Heart right ventricle (tissue), 16 donors: ENCODE measurements around the gene SFXN3. TPM values are rescaled to one million over a fixed set of nuclear protein-coding genes. Genes with fewer than 3 reads are reported as not detected.
A peak's percentile ranks its signal among the peaks of the same experiment; 100 is the strongest.

Source experiments
- ATAC-seq, 8 donors: fragments of 200-7000 bp; cut with Tn5 transposase; one replicate each; pipeline ENCODE4 v1.9.1; 2020; ENCODE audit warnings: mild to moderate bottlenecking in 8 of 8, moderate library complexity in 8 of 8, moderate number of reproducible peaks in 1 of 8
- DNase-seq, 2 donors: peaks; one replicate each; pipeline ENCODE4 v3.0.0-alpha.2; 2020
- H3K27ac ChIP-seq, 10 donors: fragments of 200-600 bp; sonication (generic) in 2 of 10; one replicate each; pipeline versions ENCODE4 v1.5.0 to v1.8.0; 2020 to 2022; ENCODE audit warnings: mild to moderate bottlenecking in 3 of 10
- H3K27me3 ChIP-seq, 7 donors: fragments of 200-600 bp; one replicate each; pipeline ENCODE4 v1.8.0; 2021 to 2022; ENCODE audit warnings: mild to moderate bottlenecking in 2 of 7
- H3K36me3 ChIP-seq, 9 donors: fragments of 200-600 bp; sonication (generic) in 1 of 9; one replicate each; pipeline versions ENCODE4 v1.5.0 to v1.8.0; 2020 to 2022; ENCODE audit warnings: mild to moderate bottlenecking in 2 of 9
- H3K4me1 ChIP-seq, 9 donors: fragments of 200-600 bp; sonication (generic) in 1 of 9; one replicate each; pipeline versions ENCODE4 v1.5.0 to v1.8.0; 2020 to 2022; ENCODE audit warnings: mild to moderate bottlenecking in 4 of 9
- H3K4me3 ChIP-seq, 10 donors: fragments of 200-600 bp; sonication (generic) in 2 of 10; one replicate each; pipeline versions ENCODE4 v1.5.0 to v1.8.0; 2020 to 2022; ENCODE audit warnings: mild to moderate bottlenecking in 7 of 10, moderate library complexity in 2 of 10
- H3K9me3 ChIP-seq, 11 donors: fragments of 200-600 bp in 10 of 11; sonication (generic) in 2 of 11; one replicate each; pipeline versions ENCODE4 v1.5.0 to v1.8.0; 2013 to 2022; ENCODE audit warnings: mild to moderate bottlenecking in 2 of 11, control low read depth in 1 of 11, moderate library complexity in 1 of 11
- CTCF ChIP-seq, 9 donors: fragments of 200-600 bp; sonication (generic) in 2 of 9; IDR thresholded peaks; one replicate each; pipeline versions ENCODE4 v1.5.0 to v1.8.0; 2021 to 2022; ENCODE audit warnings: antibody characterized with exemption in 9 of 9, mild to moderate bottlenecking in 5 of 9, moderate library complexity in 1 of 9
- WGBS, 2 donors: extraction: QIAGEN DNeasy Blood & Tissue Kit; methylation state at CpG; one replicate each; pipeline ENCODE4 v1.1.7; 2013; ENCODE audit warnings: inconsistent platforms in 1 of 2; 5-methylcytosine and 5-hydroxymethylcytosine counted together
- intact Hi-C, 10 donors: fragments of 100-400 bp; cut with DNase I; formaldehyde crosslinking; loops; one replicate each; pipeline versions ENCODE4 v1.11.1 to v1.14.2; 2022
- polyA plus RNA-seq, 2 donors: library from polyadenylated mRNA; stranded (reverse); fragments of 200-250 nt; gene quantifications; one replicate each; pipeline ENCODE4 v1.2.3, GENCODE V29; 2013
- total RNA-seq, 10 donors: library from RNA; stranded (reverse); fragmentation: NEBNext Ultra II Directional in 3 of 10; extraction: Animal tissue kit (Norgen Biotek cat#: 25700) in 3 of 10; gene quantifications; one replicate each; pipeline versions ENCODE4 v1.2.1 to v1.2.4, GENCODE V29; 2021 to 2023
- donor health status: Arrhythmogenic right ventricular cardiomyopathy.
- donor health status: ischemic (EF 13 %, LVEDD 7.1; RV severe dilation, severe dysfunction).
- donor health status: healthy with polysubstance abuse.
- donor health status: DM: no; HTN: yes; CAD: no.
- donor health status: DM: no; HTN: no; CAD: no.
- donor health status: ischemic (EF 25% LVEDD 6.9; RV normal size, moderate dysfunction).
- donor health status: ischemic (EF 25% LVEDD 5.7; RV mildly dilated, moderate dysfunction).
- donor health status: healthy.
- donor health status: DM: yes; HTN: yes; CAD: no.
- donor health status: Ischemic cardiomyopathy.
- donor health status: ischemic (EF 35%, LVEDD 5.7; RV mildly dilated, moderate dysfunction).
- donor health status: nonischemic (EF 11% LVEDD 7.7; RV severe dilation, severe dysfunction).
- donor health status: DM: yes; HTN: yes; CAD: no.
- donor health status: PGD.
- donor health status: ischemic (EF 29% LVEDD 5.4; RV normal size, mild dysfunction).
- donor health status: nonischemic (EF 23%, LVEDD 6.1; RV moderate dilation, normal function).

The SFXN3 gene
- total and polyA plus RNA-seq, 12 donors = 8.4 to 25.7 (median 15.4) TPM

GRCh38 chr10:101040061-101040460 lies 9.0 kb downstream of the SFXN3 start:
- no peak for TF ChIP-seq CTCF (IDR thresholded peaks at IDR 0.05)
- Histone ChIP-seq H3K4me3 (no peak overlapping the region), H3K4me1 (peaks cover 3 to 28% (median 16%) of the 10 kb centered on the region in 9 donors), H3K27ac (no peak overlapping the region), H3K36me3 (peaks cover 0 to 52% (median 25%) of the 10 kb centered on the region in 9 donors), H3K27me3 (peaks cover 0 to under 1% (median 0%) of the 10 kb centered on the region in 7 donors), H3K9me3 (no peaks in the 10 kb centered on the region)
- DNase-seq (no peak), ATAC-seq (no peak)
- WGBS, 2 donors = 87 to 92% methylated on average over 3 of the region's 3 CpGs
- intact Hi-C loops = loop anchor here in 5 of 10 donors (2.0 to 10.0 kb wide), 4 partner anchors 21 to 105 kb away; partner anchors contain the start of genes KAZALD1 (in 1 of the 5) and TLX1 (in 1 of the 5)

- H3K27me3 ChIP-seq = peaks cover 0 to 9% (median 0%) of the 10 kb centered on the region in 7 donors
- 41 to 45% methylated on average over 2 of the region's 2 CpGs for WGBS, 2 donors
- TF ChIP-seq CTCF (IDR thresholded peaks at IDR 0.05) = no peak
- peaks cover 3 to 28% (median 16%) of the 10 kb centered on the region in 9 donors for H3K4me1 ChIP-seq
- H3K27ac ChIP-seq = no peak overlapping the region
- DNase-seq (no peak), ATAC-seq (peak in 1 of 8 donors; percentile 2)
- H3K4me3 ChIP-seq = no peak overlapping the region
- intact Hi-C loops = loop anchor here in 5 of 10 donors (2.0 to 10.0 kb wide), 4 partner anchors 20 to 104 kb away; partner anchors contain the start of genes KAZALD1 (in 1 of the 5) and TLX1 (in 1 of the 5)
- peaks cover 0 to 44% (median 19%) of the 10 kb centered on the region in 9 donors for H3K36me3 ChIP-seq
- no peaks in the 10 kb centered on the region for H3K9me3 ChIP-seq
Measured at GRCh38 chr10:101040851-101041250, 9.8 kb downstream of the SFXN3 start.

GRCh38 chr10:101041252-101041761 lies 10.3 kb downstream of the SFXN3 start:
- Histone ChIP-seq H3K27me3 (peaks cover 0 to 13% (median 1%) of the 10 kb centered on the region in 7 donors), H3K4me1 (peaks cover 3 to 28% (median 16%) of the 10 kb centered on the region in 9 donors), H3K36me3 (peaks cover 0 to 40% (median 16%) of the 10 kb centered on the region in 9 donors), H3K9me3 (no peaks in the 10 kb centered on the region), H3K4me3 (no peak overlapping the region), H3K27ac (peak overlapping the region in 2 of 10 donors; percentile 85 to 90)
- DNase-seq (peak; percentile 65 to 88), ATAC-seq (peak; percentile 67 to 84 (median 78))
- TF ChIP-seq CTCF (IDR thresholded peaks at IDR 0.05) = peak; percentile 68 to 89 (median 83)
- WGBS, 2 donors = 22 to 23% methylated on average over 6 of the region's 6 CpGs
- intact Hi-C loops = loop anchor here in 5 of 10 donors (2.0 to 10.0 kb wide), 4 partner anchors 19 to 103 kb away; partner anchors contain the start of genes KAZALD1 (in 1 of the 5) and TLX1 (in 1 of the 5)

GRCh38 chr10:101042118-101042517 lies 11.1 kb downstream of the SFXN3 start:
- intact Hi-C loops = loop anchor here in 5 of 10 donors (1.0 to 10.0 kb wide), 5 partner anchors 19 to 103 kb away; partner anchors contain the start of genes KAZALD1 (in 2 of the 5) and TLX1 (in 1 of the 5)
- no peak for DNase-seq
- no peak for ATAC-seq
- Histone ChIP-seq H3K9me3 (no peaks in the 10 kb centered on the region), H3K36me3 (peaks cover 0 to 32% (median 8%) of the 10 kb centered on the region in 9 donors), H3K4me1 (peaks cover 3 to 28% (median 16%) of the 10 kb centered on the region in 9 donors), H3K27ac (peak overlapping the region; percentile 47 to 91 (median 84)), H3K4me3 (peak overlapping the region in 9 of 10 donors; percentile 21 to 59 (median 54)), H3K27me3 (peaks cover 0 to 21% (median 9%) of the 10 kb centered on the region in 7 donors)
- TF ChIP-seq CTCF (IDR thresholded peaks at IDR 0.05) = no peak
- 68% methylated on average over 4 of the region's 4 CpGs for WGBS, 2 donors
